ENCODE results near the gene EPHA6.
"Not testable (repeated sequence)": the region's sequence is repeated elsewhere in the genome, so short reads cannot be mapped to it uniquely, and the experiment has no call there.

The EPHA6 gene

DNA sequence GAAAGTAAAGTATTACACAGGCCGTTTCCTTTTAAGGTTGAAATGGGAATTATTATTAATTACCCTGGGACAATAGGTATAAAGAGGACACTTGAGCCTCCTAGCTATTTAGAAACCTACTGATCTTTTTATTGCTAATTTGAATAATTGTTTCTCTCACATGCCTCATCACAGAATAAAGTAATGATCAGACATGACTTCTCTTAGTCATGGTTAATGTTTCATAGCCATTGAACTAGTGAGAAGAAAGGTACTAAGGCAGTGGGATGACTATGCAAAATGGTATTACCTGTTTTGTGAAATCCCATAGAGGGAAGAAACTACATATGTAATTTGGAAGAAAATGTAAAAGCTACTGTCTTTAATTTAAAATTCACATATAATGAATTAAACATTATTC lies 85.6 kb downstream of the EPHA6 start:
- TF ChIP-seq, protein P1, sequence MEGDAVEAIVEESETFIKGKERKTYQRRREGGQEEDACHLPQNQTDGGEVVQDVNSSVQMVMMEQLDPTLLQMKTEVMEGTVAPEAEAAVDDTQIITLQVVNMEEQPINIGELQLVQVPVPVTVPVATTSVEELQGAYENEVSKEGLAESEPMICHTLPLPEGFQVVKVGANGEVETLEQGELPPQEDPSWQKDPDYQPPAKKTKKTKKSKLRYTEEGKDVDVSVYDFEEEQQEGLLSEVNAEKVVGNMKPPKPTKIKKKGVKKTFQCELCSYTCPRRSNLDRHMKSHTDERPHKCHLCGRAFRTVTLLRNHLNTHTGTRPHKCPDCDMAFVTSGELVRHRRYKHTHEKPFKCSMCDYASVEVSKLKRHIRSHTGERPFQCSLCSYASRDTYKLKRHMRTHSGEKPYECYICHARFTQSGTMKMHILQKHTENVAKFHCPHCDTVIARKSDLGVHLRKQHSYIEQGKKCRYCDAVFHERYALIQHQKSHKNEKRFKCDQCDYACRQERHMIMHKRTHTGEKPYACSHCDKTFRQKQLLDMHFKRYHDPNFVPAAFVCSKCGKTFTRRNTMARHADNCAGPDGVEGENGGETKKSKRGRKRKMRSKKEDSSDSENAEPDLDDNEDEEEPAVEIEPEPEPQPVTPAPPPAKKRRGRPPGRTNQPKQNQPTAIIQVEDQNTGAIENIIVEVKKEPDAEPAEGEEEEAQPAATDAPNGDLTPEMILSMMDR (IDR thresholded peaks at IDR 0.05; ENCODE audit: insufficient read depth, low read depth, low read length, missing control alignments): no peak
- peak; percentile 35 for DNase-seq (ENCODE audit: low read depth)
- no peak overlapping the region for H3K4me3 ChIP-seq (ENCODE audit: low read length)

DNA sequence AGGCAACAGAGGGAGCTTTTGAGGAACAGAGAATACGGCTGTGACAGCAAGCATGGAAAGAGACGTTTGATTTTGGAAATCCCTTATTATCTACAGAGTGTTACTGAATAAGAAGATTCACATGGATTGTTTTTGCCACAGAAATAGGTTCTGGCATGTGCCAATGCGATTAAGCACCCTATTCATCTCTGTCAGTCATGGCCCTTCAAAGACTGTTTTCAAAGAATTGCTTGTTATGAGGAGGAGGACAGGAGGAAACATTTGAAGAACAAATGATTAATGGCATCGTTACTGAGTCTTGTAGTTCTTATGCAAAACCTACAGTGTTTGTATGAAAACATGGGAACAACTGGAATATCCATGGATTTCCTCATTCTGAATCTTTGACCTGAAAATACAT lies 86.2 kb downstream of the EPHA6 start:
- no peak for DNase-seq (ENCODE audit: low read depth)
- TF ChIP-seq, protein P1 (IDR thresholded peaks at IDR 0.05; ENCODE audit: insufficient read depth, low read depth, low read length, missing control alignments): no peak
- no peak overlapping the region for H3K4me3 ChIP-seq (ENCODE audit: low read length)

DNA sequence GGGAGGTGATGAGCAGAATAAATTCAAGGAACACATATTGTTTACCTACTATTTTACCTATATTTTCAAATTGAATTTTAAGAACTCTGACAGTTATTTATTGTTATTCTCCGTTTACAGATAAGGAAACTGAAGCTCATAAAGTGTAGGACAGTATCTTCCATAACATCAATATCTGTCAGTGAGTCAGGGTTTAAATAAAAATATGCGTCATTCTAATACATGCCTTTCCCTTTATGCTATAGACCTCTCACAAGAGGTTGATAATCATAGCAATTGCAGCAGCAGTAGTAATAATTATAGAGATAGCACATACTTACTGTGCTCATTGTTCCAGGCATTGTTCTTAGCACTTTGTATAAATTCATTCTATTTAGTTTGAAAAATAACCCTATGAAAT lies 101.1 kb downstream of the EPHA6 start:
- DNase-seq (ENCODE audit: low read depth): no peak
- TF ChIP-seq, protein P1 (IDR thresholded peaks at IDR 0.05; ENCODE audit: insufficient read depth, low read depth, low read length, missing control alignments): no peak
- H3K4me3 ChIP-seq (ENCODE audit: low read length): no peak overlapping the region

DNA sequence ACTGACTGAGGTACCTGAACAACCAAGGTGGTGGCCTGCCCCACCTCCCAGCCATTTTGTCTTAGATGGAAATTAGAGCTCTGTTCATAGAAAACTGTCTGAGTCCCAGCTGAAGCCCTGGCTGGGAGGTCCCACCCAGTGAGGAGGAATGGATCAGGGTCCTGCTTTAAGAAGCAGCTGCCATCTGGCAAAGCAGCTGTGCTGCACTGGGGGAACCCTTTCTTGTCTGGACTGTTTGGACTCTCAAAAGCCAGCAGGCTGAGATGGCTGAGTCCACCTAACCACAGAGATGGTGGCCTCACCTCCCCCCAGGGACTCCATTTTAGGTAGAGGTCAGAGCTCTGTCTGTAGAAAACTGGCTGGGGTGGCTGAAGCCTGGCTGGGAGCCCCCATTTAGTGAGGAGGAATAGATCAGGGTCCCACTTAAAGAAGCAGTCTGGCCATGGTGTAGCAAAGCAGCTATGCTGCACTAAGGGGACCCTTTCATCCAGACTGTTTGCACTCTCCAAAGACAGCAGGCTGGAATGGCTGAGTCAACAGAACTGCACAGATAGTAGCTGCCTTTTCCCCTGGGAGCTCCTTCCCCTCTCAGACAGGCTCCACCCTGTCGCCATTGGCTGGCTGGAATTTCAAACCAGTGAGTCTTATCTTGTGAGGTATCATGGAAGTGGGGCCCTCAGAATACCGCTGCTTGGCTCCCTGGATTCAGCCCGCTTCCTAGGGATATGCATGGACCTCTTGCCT lies 116.9 kb downstream of the EPHA6 start:
- TF ChIP-seq, protein P1 (IDR thresholded peaks at IDR 0.05; ENCODE audit: insufficient read depth, low read depth, low read length, missing control alignments): no peak
- no peak overlapping the region for H3K4me3 ChIP-seq (ENCODE audit: low read length)
- no peak for DNase-seq (ENCODE audit: low read depth)

DNA sequence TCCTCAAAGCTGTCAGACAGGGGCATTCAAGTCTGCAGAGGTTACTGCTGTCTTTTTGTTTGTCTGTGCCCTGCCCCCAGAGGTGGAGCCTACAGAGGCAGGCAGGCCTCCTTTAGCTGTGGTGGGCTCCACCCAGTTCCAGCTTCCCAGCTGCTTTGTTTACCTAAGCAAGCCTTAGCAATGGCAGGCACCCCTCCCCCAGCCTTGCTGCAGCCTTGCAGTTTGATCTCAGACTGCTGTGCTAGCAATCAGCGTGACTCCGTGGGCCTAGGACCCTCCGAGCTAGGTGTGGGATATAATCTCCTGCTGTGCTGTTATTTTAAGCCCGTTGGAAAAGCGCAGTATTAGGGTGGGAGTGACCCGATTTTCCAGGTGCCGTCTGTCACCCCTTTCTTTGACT lies 127.7 kb downstream of the EPHA6 start:
- not testable (repeated sequence) for DNase-seq (ENCODE audit: low read depth)

DNA sequence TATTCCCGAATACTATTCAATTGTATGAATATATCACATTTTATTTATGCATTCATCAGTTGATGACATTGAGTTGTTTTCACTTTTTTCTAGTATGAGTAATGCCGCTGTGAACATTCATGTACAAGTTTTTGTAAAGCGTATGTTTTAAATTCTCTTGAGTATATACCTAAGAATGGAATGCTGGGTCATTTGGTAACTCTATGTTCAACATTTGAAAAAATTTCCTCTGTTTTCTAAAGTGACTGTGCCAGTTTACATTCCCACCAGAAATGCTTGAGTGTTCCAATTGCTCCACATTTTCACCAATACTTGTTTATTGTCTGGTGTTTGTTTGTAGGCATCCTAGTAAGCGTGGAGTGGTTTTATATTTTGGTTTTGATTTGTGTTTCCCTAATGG lies 144.5 kb downstream of the EPHA6 start:
- no peak for DNase-seq (ENCODE audit: low read depth)
- TF ChIP-seq, protein P1 (IDR thresholded peaks at IDR 0.05; ENCODE audit: insufficient read depth, low read depth, low read length, missing control alignments): no peak
- no peak overlapping the region for H3K4me3 ChIP-seq (ENCODE audit: low read length)

More for the DNA sequence above, 127.7 kb downstream of the EPHA6 start:
- not testable (repeated sequence) for H3K4me3 ChIP-seq (ENCODE audit: low read length)

DNA sequence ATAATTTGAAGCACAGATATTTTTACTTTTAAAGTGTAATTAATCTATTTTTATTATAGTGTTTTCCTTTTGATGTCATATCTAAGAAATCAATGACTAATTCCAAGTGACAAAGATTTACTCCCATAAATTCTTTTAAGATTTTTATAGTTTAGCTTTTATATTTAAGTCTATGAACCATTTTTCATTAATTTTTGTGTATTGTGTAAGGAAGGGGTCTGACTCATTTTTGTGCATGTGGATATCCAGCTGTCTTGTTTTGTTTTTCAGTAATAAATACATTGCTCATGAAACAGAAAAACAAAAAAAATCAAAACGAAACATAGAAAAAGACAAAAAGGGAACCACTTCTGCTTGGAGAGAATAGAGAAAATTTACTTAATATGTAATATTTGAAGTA lies 145.1 kb downstream of the EPHA6 start:
- TF ChIP-seq, protein P1 (IDR thresholded peaks at IDR 0.05; ENCODE audit: insufficient read depth, low read depth, low read length, missing control alignments): no peak
- H3K4me3 ChIP-seq (ENCODE audit: low read length): no peak overlapping the region
- DNase-seq (ENCODE audit: low read depth): no peak
